GM12864 (cell line): ENCODE measurements around the gene SPATS2.
A peak's percentile ranks its signal among the peaks of the same experiment; 100 is the strongest.

ENCODE experiments used
- DNase-seq: peaks from one replicate; pipeline ENCODE4 v3.0.0-alpha.2; 2011; ENCODE audit warnings: low read depth
- H3K4me3 ChIP-seq: 2 replicates; pipeline ENCODE4 v1.5.1; 2011; ENCODE audit warnings: mild to moderate bottlenecking, low read depth, low read length, control low read depth
- TF ChIP-seq, protein P1 (sequence below): IDR thresholded peaks from 2 replicates; pipeline ENCODE4 v1.5.1; 2011; ENCODE audit warnings: low read depth, mild to moderate bottlenecking, moderate library complexity, low read length, control low read depth, inconsistent platforms; ENCODE audit errors: missing control alignments

Gene SPATS2

DNA sequence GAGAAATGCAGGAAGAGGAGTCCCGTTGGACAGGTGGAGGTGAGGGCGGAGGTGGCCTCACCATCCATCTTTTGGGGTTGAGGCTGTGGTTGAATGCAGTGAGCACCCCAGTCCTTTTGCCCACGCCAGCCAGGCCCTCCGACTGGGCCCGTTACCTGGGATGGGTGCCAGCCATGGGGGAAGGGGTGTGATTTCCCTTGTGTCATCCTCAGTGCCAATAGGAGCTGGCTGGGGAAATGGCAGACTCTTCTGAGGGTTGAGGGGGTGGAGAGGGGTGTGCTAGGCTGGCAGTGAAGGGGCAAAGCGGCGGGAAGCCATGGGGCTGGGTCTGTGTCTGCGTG lies 181.2 kb downstream of the SPATS2 start:
- peak overlapping the region; percentile 38; the same call in 1 of the 2 replicates for H3K4me3 ChIP-seq
- TF ChIP-seq, protein P1, sequence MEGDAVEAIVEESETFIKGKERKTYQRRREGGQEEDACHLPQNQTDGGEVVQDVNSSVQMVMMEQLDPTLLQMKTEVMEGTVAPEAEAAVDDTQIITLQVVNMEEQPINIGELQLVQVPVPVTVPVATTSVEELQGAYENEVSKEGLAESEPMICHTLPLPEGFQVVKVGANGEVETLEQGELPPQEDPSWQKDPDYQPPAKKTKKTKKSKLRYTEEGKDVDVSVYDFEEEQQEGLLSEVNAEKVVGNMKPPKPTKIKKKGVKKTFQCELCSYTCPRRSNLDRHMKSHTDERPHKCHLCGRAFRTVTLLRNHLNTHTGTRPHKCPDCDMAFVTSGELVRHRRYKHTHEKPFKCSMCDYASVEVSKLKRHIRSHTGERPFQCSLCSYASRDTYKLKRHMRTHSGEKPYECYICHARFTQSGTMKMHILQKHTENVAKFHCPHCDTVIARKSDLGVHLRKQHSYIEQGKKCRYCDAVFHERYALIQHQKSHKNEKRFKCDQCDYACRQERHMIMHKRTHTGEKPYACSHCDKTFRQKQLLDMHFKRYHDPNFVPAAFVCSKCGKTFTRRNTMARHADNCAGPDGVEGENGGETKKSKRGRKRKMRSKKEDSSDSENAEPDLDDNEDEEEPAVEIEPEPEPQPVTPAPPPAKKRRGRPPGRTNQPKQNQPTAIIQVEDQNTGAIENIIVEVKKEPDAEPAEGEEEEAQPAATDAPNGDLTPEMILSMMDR = no peak
- no peak for DNase-seq

DNA sequence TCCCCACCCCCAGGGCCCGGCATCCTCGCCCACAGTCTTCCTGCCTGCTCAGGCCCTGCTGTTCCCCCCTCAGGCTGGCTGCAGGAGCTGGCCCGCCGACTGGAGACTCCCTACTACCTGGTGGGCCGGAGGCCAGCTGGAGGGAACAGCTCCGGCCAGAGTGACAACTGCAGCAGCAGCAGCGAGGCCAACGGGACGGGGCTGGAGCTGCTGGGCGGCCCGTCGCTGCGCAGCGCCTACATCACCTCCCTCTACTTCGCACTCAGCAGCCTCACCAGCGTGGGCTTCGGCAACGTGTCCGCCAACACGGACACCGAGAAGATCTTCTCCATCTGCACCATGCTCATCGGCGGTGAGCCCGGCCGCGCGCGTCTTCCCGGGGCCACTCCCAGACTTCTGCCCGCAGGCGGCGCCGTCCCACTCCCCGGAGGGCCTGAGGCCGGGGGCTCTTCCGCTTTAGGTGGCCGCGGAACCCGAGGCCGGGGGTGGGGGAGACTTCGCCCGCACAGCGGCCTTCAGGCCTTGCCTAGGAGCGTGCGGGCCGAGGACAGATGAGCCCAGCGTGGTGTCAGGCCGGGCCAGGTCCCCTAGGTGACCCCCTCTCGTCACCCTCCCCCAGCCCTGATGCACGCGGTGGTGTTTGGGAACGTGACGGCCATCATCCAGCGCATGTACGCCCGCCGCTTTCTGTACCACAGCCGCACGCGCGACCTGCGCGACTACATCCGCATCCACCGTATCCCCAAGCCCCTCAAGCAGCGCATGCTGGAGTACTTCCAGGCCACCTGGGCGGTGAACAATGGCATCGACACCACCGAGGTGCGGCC lies 181.8 kb downstream of the SPATS2 start:
- TF ChIP-seq, protein P1 = peak; percentile 32
- H3K4me3 ChIP-seq = peak overlapping the region; percentile 38
- no peak for DNase-seq

DNA sequence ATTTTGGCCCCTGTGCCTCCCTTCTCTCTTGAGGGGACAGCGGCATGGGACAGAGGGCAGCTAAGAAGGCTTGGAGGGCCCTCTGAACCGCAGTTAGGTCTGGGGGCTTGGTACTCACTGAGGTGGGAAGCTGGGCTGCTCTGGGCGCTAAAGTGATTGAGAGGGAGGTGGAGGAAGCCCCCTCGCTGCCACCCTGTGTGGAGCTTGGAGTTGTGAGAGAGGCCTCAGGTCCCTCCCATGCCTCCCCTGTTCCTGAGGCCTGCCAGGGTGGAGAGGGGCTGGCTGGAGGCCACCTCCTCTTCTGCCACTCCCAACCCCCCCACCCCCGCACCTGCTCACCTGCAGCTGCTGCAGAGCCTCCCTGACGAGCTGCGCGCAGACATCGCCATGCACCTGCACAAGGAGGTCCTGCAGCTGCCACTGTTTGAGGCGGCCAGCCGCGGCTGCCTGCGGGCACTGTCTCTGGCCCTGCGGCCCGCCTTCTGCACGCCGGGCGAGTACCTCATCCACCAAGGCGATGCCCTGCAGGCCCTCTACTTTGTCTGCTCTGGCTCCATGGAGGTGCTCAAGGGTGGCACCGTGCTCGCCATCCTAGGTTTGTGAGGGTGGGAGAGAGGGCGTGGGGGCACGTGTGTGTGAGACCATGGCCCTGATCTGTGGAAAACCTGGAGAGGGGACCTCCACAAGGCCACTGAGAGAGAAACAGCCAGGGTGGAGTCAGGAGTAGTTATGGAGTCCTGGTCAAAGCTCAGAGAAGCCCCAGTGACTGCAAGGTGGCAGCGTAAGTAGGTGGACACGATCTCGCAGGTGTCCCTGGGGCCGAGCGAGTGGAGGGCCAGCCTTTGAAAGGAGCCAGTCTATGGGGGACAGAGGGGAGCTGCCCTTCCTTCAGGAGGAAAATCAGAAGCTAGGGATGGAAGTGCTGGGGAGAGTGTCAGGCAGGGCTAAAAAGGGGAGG lies 182.8 kb downstream of the SPATS2 start:
- TF ChIP-seq, protein P1 = no peak
- DNase-seq = no peak
- H3K4me3 ChIP-seq = no peak overlapping the region; the same call in 1 of the 2 replicates

DNA sequence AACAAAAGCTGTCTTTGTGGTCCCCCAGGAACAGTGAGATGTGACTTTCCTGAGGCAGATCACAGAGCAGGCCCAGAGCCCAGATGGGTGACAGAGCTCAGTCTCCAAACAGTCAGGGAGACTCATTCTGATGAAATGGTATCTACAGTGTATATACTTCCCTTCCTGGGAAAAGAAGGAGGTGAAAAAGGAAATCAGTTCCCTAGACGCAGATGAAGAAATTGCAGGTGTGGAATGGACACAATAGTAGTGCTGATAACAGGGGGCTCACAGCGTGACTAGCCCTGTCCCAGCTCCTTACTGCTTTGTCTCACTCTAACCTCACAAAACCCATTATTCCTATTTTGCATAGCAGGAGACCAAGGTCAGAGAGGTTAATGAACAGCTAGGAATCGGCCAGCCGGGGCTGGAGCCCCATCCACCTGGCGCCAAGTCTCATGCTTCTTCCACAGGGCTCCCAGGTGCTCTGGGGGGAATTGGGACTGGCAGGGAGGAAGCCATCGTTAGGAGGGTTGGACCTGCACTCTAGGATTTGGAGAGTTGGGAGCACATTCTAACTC lies 183.5 kb downstream of the SPATS2 start:
- no peak overlapping the region for H3K4me3 ChIP-seq
- TF ChIP-seq, protein P1 = no peak

DNA sequence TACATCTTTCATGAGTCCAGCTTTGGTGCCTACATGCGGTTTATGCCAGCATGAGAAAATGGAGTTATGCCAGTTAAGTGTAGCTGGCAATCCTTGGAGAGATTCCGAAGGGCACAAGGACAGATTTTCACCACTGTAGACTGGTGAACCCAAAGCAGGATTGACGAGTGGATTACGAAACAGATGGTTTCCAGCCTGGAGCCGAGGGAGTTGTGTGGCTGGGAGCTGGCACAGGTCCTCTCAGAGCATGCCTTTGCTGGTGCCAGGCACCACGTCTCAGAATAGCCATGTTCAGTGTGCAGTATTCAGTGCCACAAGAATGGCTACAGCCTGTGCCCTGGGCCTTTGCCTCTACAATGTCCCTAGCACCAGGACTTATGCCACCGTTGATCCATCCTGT lies 184.8 kb downstream of the SPATS2 start:
- H3K4me3 ChIP-seq = no peak overlapping the region
- DNase-seq = no peak
- TF ChIP-seq, protein P1 = no peak

More for the DNA sequence above, 183.5 kb downstream of the SPATS2 start:
- DNase-seq = no peak

DNA sequence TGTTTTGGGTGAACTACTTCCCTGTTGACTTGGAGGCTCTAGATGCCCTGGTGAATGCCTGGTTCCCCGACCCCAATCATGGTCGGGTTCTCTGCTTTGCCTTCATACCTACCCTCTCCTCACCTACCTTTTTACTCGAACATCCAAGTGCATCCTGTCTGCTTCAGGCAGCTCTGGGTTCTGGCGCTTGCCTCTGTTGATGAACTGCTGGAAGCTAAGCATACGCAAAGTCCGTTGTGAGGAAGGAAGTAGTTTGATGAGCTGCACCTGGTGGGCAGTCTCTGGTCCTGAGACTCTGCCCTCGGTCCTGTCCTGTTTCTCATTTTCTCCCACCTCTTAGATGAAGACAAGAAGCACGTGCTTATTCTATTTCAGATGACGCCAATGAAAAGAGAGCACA lies 185.2 kb downstream of the SPATS2 start:
- no peak overlapping the region for H3K4me3 ChIP-seq
- no peak for DNase-seq
- TF ChIP-seq, protein P1 = no peak
